ENCODE results near the gene MPC1.

- TF ChIP-seq POLR2A (IDR thresholded peaks at IDR 0.05): no peak
- TF ChIP-seq CTCF (IDR thresholded peaks at IDR 0.05): no peak
Observed at GRCh38 chr6:166389119-166389518, 6.4 kb upstream of the MPC1 start.
